IPS-18a (cell line): ENCODE results near the gene BFSP1.

Experiments
- H3K27ac ChIP-seq: one replicate; pipeline ENCODE4 v1.5.1; 2013; ENCODE audit warnings: low read length
- H3K27me3 ChIP-seq: one replicate; pipeline ENCODE4 v1.6.1; 2013; ENCODE audit warnings: mild to moderate bottlenecking, low read length; ENCODE audit not compliant: control insufficient read depth, insufficient read depth
- H3K36me3 ChIP-seq: one replicate; pipeline ENCODE4 v1.6.1; 2013; ENCODE audit warnings: low read depth, low read length; ENCODE audit not compliant: control insufficient read depth
- H3K4me1 ChIP-seq: one replicate; pipeline ENCODE4 v1.6.1; 2013; ENCODE audit warnings: low read depth, low read length; ENCODE audit not compliant: control insufficient read depth
- H3K4me3 ChIP-seq: one replicate; pipeline ENCODE4 v1.5.1; 2013; ENCODE audit warnings: low read length
- H3K9ac ChIP-seq: one replicate; pipeline ENCODE4 v1.6.1; 2013; ENCODE audit warnings: mild to moderate bottlenecking, low read length, moderate library complexity
- H3K9me3 ChIP-seq: one replicate; pipeline ENCODE4 v1.6.1; 2013; ENCODE audit warnings: low read depth, low read length; ENCODE audit not compliant: control insufficient read depth

Gene BFSP1

DNA sequence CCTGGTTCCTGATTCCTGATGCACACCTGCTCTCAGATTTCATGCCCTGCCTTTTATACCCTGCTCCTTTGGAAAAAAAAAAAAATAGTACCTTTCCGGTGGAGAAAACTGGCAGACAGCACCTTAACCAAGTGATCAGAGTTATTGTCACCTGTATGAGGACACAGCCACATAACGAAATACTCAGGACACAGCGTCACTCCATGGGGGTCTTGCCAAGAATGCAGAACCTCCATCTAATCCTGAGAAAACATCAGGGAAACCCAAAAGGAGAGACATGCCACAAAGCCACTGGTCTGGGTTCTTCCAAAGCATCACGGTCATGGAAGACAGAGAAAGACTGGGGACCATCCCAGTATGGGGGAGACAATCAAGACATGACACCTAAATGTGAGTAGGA lies 29.1 kb downstream of the BFSP1 start:
- H3K4me1 ChIP-seq: no peaks in the 10 kb centered on the region
- no peaks in the 10 kb centered on the region for H3K36me3 ChIP-seq
- no peak overlapping the region for H3K4me3 ChIP-seq
- no peak overlapping the region for H3K9ac ChIP-seq
- H3K9me3 ChIP-seq: no peaks in the 10 kb centered on the region
- H3K27ac ChIP-seq: no peak overlapping the region
- peaks cover 5% of the 10 kb centered on the region for H3K27me3 ChIP-seq

DNA sequence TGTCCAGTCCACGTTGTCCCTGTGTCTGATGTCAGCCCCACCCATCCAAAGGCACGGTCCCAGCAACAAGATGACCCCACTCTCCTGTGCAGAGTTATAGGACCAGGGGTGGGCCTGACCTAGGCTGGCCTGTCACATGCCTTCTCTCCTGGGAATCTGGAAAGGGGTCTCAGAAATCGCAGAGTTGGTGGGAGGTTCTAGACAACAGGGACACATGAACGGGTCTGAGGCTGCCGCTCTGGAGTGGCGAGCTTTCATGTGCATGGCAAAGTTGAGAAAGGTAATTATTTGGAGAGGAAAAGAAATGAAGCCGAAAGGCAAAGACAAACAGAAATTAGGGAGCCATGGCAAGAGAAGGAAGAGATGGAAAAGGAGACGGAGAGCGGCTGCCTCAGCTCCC lies 29.5 kb downstream of the BFSP1 start:
- peaks cover 5% of the 10 kb centered on the region for H3K27me3 ChIP-seq
- H3K9me3 ChIP-seq: no peaks in the 10 kb centered on the region
- H3K4me3 ChIP-seq: no peak overlapping the region
- H3K4me1 ChIP-seq: no peaks in the 10 kb centered on the region
- H3K36me3 ChIP-seq: no peaks in the 10 kb centered on the region
- H3K9ac ChIP-seq: no peak overlapping the region
- no peak overlapping the region for H3K27ac ChIP-seq

DNA sequence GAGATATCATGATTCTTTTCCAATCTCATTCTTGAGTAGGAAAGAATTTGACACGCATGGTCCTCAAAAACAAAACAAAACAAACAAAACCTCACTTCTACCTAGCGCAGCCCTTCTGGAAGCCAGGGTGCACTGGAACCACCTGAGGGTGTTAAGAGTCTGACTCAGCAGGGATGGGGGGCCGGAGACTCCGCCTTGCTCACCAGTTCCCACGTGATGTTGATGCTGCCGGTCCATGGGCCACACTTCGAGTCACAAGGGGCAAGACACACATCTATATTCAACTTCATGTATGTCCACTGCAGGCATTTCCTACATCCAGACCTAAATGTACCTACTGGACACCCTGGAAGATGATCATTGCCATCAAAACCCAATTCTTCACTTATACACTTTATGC lies 30.4 kb downstream of the BFSP1 start:
- no peaks in the 10 kb centered on the region for H3K9me3 ChIP-seq
- H3K27me3 ChIP-seq: peaks cover 3% of the 10 kb centered on the region
- H3K9ac ChIP-seq: no peak overlapping the region
- H3K36me3 ChIP-seq: no peaks in the 10 kb centered on the region
- H3K4me1 ChIP-seq: no peaks in the 10 kb centered on the region
- no peak overlapping the region for H3K27ac ChIP-seq
- no peak overlapping the region for H3K4me3 ChIP-seq

DNA sequence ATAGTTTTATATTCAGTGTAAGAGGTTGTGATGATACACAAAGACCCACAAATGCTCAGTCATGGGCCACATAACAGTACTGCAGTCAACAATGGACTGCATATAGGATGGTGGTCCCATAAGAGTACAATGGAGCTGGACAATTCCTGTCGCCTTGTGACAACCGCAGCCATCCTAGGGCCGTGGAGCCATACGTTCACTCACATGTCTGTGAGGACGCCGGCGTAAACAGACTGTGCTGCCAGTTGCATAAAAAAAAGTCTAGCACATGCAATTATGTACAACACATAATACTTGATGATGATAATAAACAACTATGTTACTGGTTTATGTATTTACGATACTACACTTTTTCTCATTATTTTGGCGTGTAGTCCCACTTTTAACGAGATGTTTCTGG lies 30.9 kb downstream of the BFSP1 start:
- no peaks in the 10 kb centered on the region for H3K27me3 ChIP-seq
- no peak overlapping the region for H3K27ac ChIP-seq
- no peaks in the 10 kb centered on the region for H3K9me3 ChIP-seq
- no peak overlapping the region for H3K9ac ChIP-seq
- H3K36me3 ChIP-seq: no peaks in the 10 kb centered on the region
- no peaks in the 10 kb centered on the region for H3K4me1 ChIP-seq
- no peak overlapping the region for H3K4me3 ChIP-seq

DNA sequence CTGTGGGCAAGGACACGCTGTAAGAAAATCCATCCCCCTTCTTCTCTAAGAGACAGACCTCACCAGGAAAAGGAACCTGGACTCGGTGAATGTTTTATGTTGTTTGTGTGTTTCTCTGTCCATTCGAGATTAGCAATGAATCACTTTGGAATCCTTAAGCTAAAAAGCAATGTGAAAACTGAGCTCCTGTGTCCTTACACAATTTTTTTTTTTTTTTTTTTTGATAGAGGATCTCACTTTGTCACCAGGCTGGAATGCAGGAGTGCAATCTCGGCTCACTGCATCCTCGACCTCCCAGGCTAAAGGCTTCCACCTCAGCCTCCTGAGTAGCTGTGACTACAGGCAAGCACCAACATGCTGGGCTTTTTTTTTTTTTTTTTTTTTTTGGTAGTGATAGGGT lies 32.1 kb downstream of the BFSP1 start:
- H3K36me3 ChIP-seq: no peaks in the 10 kb centered on the region
- H3K27me3 ChIP-seq: no peaks in the 10 kb centered on the region
- H3K9ac ChIP-seq: no peak overlapping the region
- no peak overlapping the region for H3K27ac ChIP-seq
- no peak overlapping the region for H3K4me3 ChIP-seq
- no peaks in the 10 kb centered on the region for H3K4me1 ChIP-seq
- no peaks in the 10 kb centered on the region for H3K9me3 ChIP-seq

DNA sequence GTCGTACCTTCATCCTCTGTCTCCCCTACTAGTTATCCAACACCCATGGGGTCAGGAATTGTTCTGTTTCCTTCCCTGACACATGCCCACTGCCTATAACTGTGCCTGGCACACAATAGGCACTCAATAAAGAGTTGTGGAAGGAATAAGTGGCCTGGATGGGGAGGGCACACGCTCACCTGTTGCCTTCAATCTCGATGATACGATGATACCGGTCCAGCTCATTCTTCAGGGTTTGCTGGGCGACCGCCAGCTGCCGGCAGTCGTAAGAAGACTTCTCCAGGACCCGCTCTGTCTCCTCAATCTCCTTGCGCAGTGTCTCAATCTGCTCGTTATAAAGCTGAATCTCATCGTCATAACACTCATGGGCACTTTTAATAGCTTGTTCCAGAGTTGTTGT lies 32.5 kb downstream of the BFSP1 start:
- no peaks in the 10 kb centered on the region for H3K27me3 ChIP-seq
- H3K4me1 ChIP-seq: no peaks in the 10 kb centered on the region
- H3K9ac ChIP-seq: no peak overlapping the region
- H3K27ac ChIP-seq: no peak overlapping the region
- no peaks in the 10 kb centered on the region for H3K9me3 ChIP-seq
- no peaks in the 10 kb centered on the region for H3K36me3 ChIP-seq
- no peak overlapping the region for H3K4me3 ChIP-seq

DNA sequence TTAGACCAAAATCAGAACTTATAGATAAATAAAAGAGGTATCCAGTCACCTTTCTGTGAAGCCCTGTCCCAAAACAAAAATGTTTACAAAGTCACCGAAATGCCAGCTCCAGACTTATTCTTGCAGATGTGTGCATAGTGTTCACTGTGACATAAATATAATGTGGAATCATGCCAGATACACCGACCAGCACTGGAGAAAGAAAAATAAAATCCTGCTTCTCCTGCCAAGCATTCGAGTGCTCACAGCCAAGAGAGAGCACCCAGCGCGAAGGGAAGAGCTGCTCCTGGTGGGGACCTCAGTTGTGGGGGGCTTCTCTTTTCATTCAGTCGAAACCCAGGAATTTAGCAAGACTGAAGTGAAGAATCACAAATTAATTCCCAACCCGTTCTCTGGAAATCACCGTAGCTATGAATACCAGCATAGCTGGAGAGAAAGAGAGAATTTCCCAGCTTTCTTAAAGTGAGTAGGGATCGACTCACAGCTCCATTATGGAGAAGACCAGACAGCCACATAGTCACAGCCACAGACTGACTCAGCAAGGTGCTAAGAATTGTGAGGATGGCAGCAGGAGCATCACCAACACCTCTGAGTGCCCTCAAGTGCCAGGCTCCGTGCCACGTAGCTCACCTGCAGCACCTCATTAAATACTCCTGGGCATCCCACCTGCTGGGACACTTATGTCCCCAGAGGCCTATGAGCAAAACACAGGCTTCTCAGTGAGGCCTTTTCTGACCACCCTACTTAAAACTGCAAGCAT lies 33.2 kb downstream of the BFSP1 start:
- Histone ChIP-seq H3K27me3 (no peaks in the 10 kb centered on the region), H3K27ac (no peak overlapping the region), H3K9ac (no peak overlapping the region), H3K9me3 (no peaks in the 10 kb centered on the region), H3K36me3 (no peaks in the 10 kb centered on the region), H3K4me3 (no peak overlapping the region), H3K4me1 (no peaks in the 10 kb centered on the region)

DNA sequence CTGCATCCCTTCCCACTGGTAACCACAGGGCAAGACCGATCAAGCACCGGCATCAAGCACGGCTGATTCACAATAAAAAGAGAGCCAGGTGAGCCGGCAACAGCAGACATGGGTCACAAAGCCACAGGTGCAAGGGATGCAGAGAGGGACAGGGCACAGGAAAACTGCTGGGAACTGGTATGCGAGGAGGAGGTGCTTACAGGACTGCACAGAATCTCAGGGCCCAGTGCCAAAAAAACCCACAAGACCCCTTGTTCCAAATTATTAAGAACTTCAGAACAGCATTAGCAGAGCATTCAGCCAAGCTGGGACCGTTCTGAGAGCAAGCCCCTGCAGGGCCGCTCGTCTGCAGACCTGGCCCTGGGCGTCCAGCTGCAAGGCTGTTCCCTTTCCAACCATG lies 35.4 kb downstream of the BFSP1 start:
- no peak overlapping the region for H3K27ac ChIP-seq
- H3K27me3 ChIP-seq: no peaks in the 10 kb centered on the region
- no peaks in the 10 kb centered on the region for H3K36me3 ChIP-seq
- no peaks in the 10 kb centered on the region for H3K9me3 ChIP-seq
- no peak overlapping the region for H3K4me3 ChIP-seq
- no peaks in the 10 kb centered on the region for H3K4me1 ChIP-seq
- no peak overlapping the region for H3K9ac ChIP-seq

DNA sequence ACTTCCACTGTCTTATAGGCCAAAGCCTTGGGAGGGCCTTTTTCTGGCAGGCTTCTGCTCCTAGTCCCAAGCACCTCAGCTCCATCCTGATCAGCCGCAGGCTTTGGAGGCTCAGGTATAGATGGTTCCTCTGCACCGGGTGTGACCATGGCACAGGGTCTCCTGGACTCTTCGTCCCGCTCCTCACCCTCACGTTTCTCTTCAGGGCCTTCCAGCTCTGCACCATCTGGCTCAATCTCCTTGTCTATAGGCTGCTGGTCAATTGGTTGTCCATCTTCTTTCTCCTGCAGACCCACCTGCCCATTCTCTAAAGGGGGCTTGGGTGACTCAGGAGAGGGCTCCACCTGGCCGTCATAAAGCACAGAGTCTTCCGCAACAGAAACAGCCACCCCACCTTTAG lies 37.0 kb downstream of the BFSP1 start:
- Histone ChIP-seq H3K4me1 (no peaks in the 10 kb centered on the region), H3K9me3 (no peaks in the 10 kb centered on the region), H3K4me3 (no peak overlapping the region), H3K9ac (no peak overlapping the region), H3K27me3 (no peaks in the 10 kb centered on the region), H3K27ac (no peak overlapping the region), H3K36me3 (no peaks in the 10 kb centered on the region)

DNA sequence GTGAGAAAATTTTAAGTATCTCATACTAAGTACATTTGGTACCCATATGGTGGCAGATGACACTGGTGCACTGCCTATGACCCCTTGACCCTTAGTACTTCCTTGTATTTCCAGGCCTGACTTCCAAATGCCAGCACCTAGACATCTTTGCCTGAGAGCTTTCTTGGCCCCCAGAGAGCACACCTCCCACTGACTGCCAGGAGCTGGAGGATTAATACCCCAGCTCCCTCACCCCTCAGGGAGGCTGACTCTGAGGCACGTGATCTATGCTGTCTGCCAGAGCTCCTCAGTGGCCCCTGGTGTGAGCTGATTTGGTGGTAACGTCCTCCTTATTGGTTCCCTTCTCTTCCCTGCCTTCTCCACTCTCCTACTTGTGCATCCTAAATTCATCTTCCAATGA lies 38.0 kb downstream of the BFSP1 start:
- H3K27me3 ChIP-seq: no peaks in the 10 kb centered on the region
- no peak overlapping the region for H3K9ac ChIP-seq
- H3K4me1 ChIP-seq: no peaks in the 10 kb centered on the region
- no peaks in the 10 kb centered on the region for H3K36me3 ChIP-seq
- no peak overlapping the region for H3K27ac ChIP-seq
- no peaks in the 10 kb centered on the region for H3K9me3 ChIP-seq
- H3K4me3 ChIP-seq: no peak overlapping the region

DNA sequence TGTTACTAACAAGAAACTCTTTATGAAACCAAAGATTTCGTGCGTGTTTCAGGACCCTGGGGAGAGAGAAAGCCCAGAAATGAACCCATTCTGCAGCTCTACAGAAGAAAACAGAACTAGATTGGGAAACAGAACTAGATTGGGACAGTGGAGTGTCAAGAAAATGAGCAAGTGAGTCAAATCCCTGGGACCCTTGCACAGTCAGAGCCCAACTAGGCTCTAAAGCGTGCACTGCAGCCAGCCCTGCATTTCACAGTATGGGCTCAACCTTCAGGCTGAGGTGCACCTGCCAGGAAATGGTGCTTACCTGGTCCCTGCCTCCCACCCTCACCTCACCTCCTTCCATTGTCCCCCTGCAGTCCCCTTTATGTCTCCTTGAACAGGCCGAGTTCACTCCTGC lies 39.7 kb downstream of the BFSP1 start:
- Histone ChIP-seq H3K36me3 (no peaks in the 10 kb centered on the region), H3K27ac (no peak overlapping the region), H3K4me1 (no peaks in the 10 kb centered on the region), H3K27me3 (no peaks in the 10 kb centered on the region), H3K9ac (no peak overlapping the region), H3K9me3 (no peaks in the 10 kb centered on the region), H3K4me3 (no peak overlapping the region)

DNA sequence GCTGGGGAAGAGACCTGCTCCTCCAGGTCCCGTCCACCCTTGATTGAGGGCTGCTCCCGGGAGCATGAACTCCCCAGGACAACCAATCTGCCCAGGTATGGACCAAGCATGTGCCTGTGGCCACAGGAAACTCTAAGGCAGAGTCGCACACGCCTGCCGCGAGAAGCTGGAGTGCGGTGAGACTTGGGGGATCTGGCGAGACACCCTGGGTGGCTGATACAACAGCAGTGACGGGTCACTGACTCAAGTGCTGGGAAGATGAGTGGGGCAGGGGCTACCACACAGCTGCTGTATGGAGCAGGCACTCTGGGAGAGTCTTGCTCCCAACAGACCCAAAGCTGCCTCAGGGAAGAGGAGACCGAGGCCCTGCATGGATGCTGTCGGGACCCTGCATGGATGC lies 40.1 kb downstream of the BFSP1 start:
- H3K27me3 ChIP-seq: no peaks in the 10 kb centered on the region
- no peaks in the 10 kb centered on the region for H3K36me3 ChIP-seq
- no peak overlapping the region for H3K27ac ChIP-seq
- no peaks in the 10 kb centered on the region for H3K9me3 ChIP-seq
- H3K4me3 ChIP-seq: no peak overlapping the region
- H3K4me1 ChIP-seq: no peaks in the 10 kb centered on the region
- H3K9ac ChIP-seq: no peak overlapping the region
